Endothelial cell of umbilical vein (primary cell): ENCODE data around the gene OVOL3. TPM values are rescaled to one million over a fixed set of nuclear protein-coding genes. Genes with fewer than 3 reads are reported as not detected.

ENCODE experiments used
- BruUV-seq: library from RNA; stranded (reverse); fragments of 400-500 nt; replicated peaks from 2 replicates; lab custom pipeline; 2021; lab: Mats Ljungman, UMichigan
- CTCF ChIA-PET: fragments of 300-600, 350-600 bp; sonication (Branson Sonifier 250); formaldehyde crosslinking; loops from one replicate; lab custom pipeline; 2021; ENCODE audit warnings: antibody characterized with exemption, inconsistent platforms; lab: Charles Lee
- POLR2A ChIA-PET: fragments of 300-600, 350-600 bp; sonication (Branson Sonifier 250); formaldehyde crosslinking; loops from one replicate; lab custom pipeline; 2021; ENCODE audit warnings: antibody characterized with exemption, inconsistent platforms; lab: Charles Lee
- DNase-seq: peaks from one replicate; pipeline ENCODE4 v3.0.0-alpha.2; 2011; ENCODE audit warnings: low read depth, low spot score
- FAIRE-seq: peaks from 2 replicates; lab custom pipeline; 2011; peaks lifted over from hg19 to GRCh38; lab: Jason Lieb, UNC
- H2AFZ ChIP-seq: 2 replicates; pipeline ENCODE4 v1.6.0; 2012; ENCODE audit warnings: low read depth, low read length, control low read depth, inconsistent platforms
- H3K27ac ChIP-seq: 2 replicates; pipeline ENCODE4 v1.5.1; 2011; ENCODE audit warnings: low read depth, mild to moderate bottlenecking, control low read depth, low read length, moderate library complexity; ENCODE audit not compliant: insufficient read depth
- H3K27me3 ChIP-seq, 2 experiments: 2 replicates each; pipeline versions ENCODE4 v1.6.0 to v1.6.1; 2011; ENCODE audit warnings: low read length in 2 of 2, mixed read lengths in 1 of 2; ENCODE audit not compliant: control insufficient read depth in 2 of 2, insufficient read depth in 2 of 2
- H3K36me3 ChIP-seq, 2 experiments: 2 replicates in 1 of 2; 3 replicates in 1 of 2; pipeline ENCODE4 v1.5.1; 2011; ENCODE audit warnings: low read length in 2 of 2, mild to moderate bottlenecking in 1 of 2, moderate library complexity in 1 of 2; ENCODE audit not compliant: control insufficient read depth in 2 of 2, insufficient read depth in 2 of 2; ENCODE audit errors: extremely low read depth in 1 of 2
- H3K4me1 ChIP-seq: 3 replicates; pipeline ENCODE4 v1.5.1; 2011; ENCODE audit warnings: mild to moderate bottlenecking, low read length; ENCODE audit not compliant: control insufficient read depth, insufficient read depth; ENCODE audit errors: extremely low read depth
- H3K4me2 ChIP-seq: 2 replicates; pipeline ENCODE4 v1.6.1; 2011; ENCODE audit warnings: low read length, control low read depth, mixed read lengths; ENCODE audit not compliant: insufficient read depth
- H3K4me3 ChIP-seq, 3 experiments: fragments of 200-600 bp in 1 of 3; sonication (generic), shearing (Covaris generic) in 1 of 3; replicated peaks in 1 of 3; 2 replicates each; pipeline ENCODE4 v1.5.1; 2011 to 2016; ENCODE audit warnings: control low read depth in 3 of 3, low read length in 3 of 3, mild to moderate bottlenecking in 2 of 3, inconsistent platforms in 1 of 3, low read depth in 1 of 3, moderate library complexity in 1 of 3; ENCODE audit not compliant: insufficient read depth in 1 of 3
- H3K79me2 ChIP-seq: 2 replicates; pipeline ENCODE4 v1.6.0; 2012; ENCODE audit warnings: low read length, inconsistent platforms; ENCODE audit not compliant: control insufficient read depth, insufficient read depth
- H3K9ac ChIP-seq: replicated peaks from 2 replicates; pipeline ENCODE3; 2011; ENCODE audit warnings: low read length, control low read depth; ENCODE audit not compliant: insufficient read depth; ENCODE audit errors: extremely low read depth
- H3K9me1 ChIP-seq: replicated peaks from 3 replicates; pipeline ENCODE4 v1.6.0; 2011; ENCODE audit warnings: mild to moderate bottlenecking, low read length; ENCODE audit not compliant: control insufficient read depth, insufficient read depth; ENCODE audit errors: extremely low read depth
- H3K9me3 ChIP-seq: replicated peaks from 2 replicates; pipeline ENCODE4 v1.5.1; 2012; ENCODE audit warnings: low read length, inconsistent platforms; ENCODE audit not compliant: control insufficient read depth, insufficient read depth
- H4K20me1 ChIP-seq: replicated peaks from 2 replicates; pipeline ENCODE3; 2011; ENCODE audit warnings: mild to moderate bottlenecking, low read length; ENCODE audit not compliant: control insufficient read depth, insufficient read depth; ENCODE audit errors: extremely low read depth
- EZH2 ChIP-seq: IDR thresholded peaks from 2 replicates; pipeline ENCODE4 v1.6.1; 2012; ENCODE audit warnings: borderline replicate concordance, low read depth, mild to moderate bottlenecking, moderate library complexity, low read length, inconsistent platforms; ENCODE audit not compliant: severe bottlenecking
- FOS ChIP-seq: IDR thresholded peaks from 2 replicates; pipeline ENCODE4 v1.6.1; 2011; ENCODE audit warnings: mild to moderate bottlenecking, low read length, moderate library complexity, borderline replicate concordance; ENCODE audit not compliant: insufficient read depth
- GATA2 ChIP-seq: IDR thresholded peaks from 2 replicates; pipeline ENCODE4 v1.7.0; 2011; ENCODE audit warnings: low read depth, mild to moderate bottlenecking, moderate library complexity, mixed read lengths, low read length; ENCODE audit not compliant: insufficient read length, insufficient read depth
- JUN ChIP-seq: IDR thresholded peaks from 2 replicates; pipeline ENCODE4 v1.6.1; 2011; ENCODE audit warnings: borderline replicate concordance, low read depth; ENCODE audit not compliant: insufficient read length, insufficient read depth
- MYC ChIP-seq: IDR thresholded peaks from one replicate; pipeline ENCODE4 v1.6.1; 2011; ENCODE audit warnings: mild to moderate bottlenecking, low read depth, low read length
- POLR2A ChIP-seq: IDR thresholded peaks from 2 replicates; pipeline ENCODE4 v1.6.1; 2012; ENCODE audit warnings: low read depth, mild to moderate bottlenecking, control low read depth, low read length
- POLR2AphosphoS5 ChIP-seq: IDR thresholded peaks from 2 replicates; pipeline ENCODE4 v1.6.1; 2012; ENCODE audit warnings: low read depth, mild to moderate bottlenecking, control low read depth, low read length, moderate library complexity; ENCODE audit not compliant: insufficient read depth
- dilution Hi-C: fragments of 300-500 bp; cut with MboI; formaldehyde crosslinking; loops from one replicate; pipeline ENCODE4 v1.15.0; 2019; ENCODE audit warnings: low sequenced_read_pairs; ENCODE audit not compliant: extremely low pct_ligation_motif_present
- intact Hi-C: fragments of 100-400 bp; cut with micrococcal nuclease; formaldehyde crosslinking; loops from one replicate; pipeline ENCODE4 v1.10.0; 2022
- polyA plus RNA-seq, 4 experiments: library from polyadenylated mRNA; depleted of rRNA in 3 of 4; stranded (reverse) in 3 of 4; unstranded in 1 of 4; fragments of >200 nt; gene quantifications; 2 replicates each; pipeline versions ENCODE4 v1.2.1 to v1.2.3, GENCODE V29; 2011 to 2012; ENCODE audit warnings: missing spikeins in 1 of 4
- total RNA-seq: library from RNA; stranded (reverse); gene quantifications from 2 replicates; pipeline ENCODE4 v1.2.3, GENCODE V29; 2021
- TF ChIP-seq, protein P1 (sequence below): IDR thresholded peaks from 2 replicates; pipeline ENCODE4 v1.6.1; 2011; ENCODE audit not compliant: insufficient read depth, insufficient read length
- TF ChIP-seq, protein P2 (sequence below), 2 donors: IDR thresholded peaks; 1 replicate in 1 of 2; 2 replicates in 1 of 2; pipeline ENCODE4 v1.5.1; 2011; ENCODE audit warnings: low read length in 2 of 2, mild to moderate bottlenecking in 2 of 2, moderate library complexity in 2 of 2, control low read depth in 1 of 2, inconsistent platforms in 1 of 2, low read depth in 1 of 2; ENCODE audit not compliant: insufficient read depth in 1 of 2; ENCODE audit errors: extremely low read depth in 1 of 2

OVOL3 gene
- total and polyA plus RNA-seq, 2 donors (not counting 3 experiments of a cell fraction or from before 2014, with no cell fraction given) = not detected

DNA sequence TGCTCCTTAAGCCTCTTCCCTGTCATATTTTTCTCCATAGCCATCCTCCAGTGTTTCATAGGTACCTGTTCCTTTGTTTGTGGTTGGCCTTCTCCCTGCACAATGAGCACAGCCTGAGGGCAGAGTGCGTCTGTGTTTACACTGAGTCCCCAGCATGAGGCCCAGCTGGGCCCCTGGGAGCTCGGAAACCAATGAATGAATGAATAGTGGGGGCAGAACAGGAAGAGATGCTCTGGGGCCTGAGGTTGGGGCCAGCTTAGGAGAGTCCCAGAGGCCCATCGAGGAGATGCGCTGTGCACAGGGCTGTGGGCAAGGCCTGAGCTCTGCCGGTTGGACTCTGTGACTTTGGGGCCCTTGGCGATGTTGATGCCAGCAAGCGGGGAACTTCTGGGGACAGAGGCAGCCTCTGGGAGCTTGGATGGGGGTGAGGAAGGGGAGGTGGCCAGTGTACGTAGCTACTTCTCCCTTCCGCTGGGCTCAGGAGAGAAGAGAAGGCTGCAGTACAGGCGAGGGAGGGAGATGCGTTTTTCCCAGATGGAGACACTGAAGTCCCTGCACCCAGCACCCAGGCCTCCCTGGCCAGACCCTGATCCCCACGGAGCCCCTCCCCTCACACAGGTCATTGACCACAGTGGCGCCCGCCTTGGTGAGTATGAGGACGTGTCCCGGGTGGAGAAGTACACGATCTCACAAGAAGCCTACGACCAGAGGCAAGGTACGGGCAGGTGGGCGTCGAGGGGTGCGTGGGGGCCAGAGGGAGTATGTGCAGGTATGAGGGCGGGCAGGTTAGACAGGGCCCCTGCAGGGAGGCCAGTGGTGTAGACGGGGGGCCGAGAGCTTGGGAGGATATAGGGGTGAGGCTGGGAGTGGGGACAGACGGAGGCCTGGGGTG lies 9.4 kb downstream of the OVOL3 start:
- Histone ChIP-seq H3K4me2 (no peak overlapping the region), H3K27me3 (no peaks in the 10 kb centered on the region), H2AFZ (no peak overlapping the region), H3K4me1 (peaks cover 5% of the 10 kb centered on the region), H3K79me2 (peaks cover 9% of the 10 kb centered on the region), H3K27ac (no peak overlapping the region), H3K9me1 (no peaks in the 10 kb centered on the region), H3K36me3 (peaks cover 5 to 24% of the 10 kb centered on the region in 2 experiments), H3K4me3 (no peak overlapping the region), H3K9me3 (no peaks in the 10 kb centered on the region), H3K9ac (no peak overlapping the region), H4K20me1 (no peaks in the 10 kb centered on the region)
- BruUV-seq = no TSS peak
- no peak for DNase-seq
- intact Hi-C loops (no loop called here), dilution Hi-C loops (no loop called here)
- TF ChIP-seq FOS (no peak), POLR2AphosphoS5 (no peak), JUN (no peak), MYC (no peak), GATA2 (no peak), EZH2 (no peak), POLR2A (no peak)
- TF ChIP-seq, protein P1, sequence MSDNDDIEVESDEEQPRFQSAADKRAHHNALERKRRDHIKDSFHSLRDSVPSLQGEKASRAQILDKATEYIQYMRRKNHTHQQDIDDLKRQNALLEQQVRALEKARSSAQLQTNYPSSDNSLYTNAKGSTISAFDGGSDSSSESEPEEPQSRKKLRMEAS = no peak
- TF ChIP-seq, protein P2, sequence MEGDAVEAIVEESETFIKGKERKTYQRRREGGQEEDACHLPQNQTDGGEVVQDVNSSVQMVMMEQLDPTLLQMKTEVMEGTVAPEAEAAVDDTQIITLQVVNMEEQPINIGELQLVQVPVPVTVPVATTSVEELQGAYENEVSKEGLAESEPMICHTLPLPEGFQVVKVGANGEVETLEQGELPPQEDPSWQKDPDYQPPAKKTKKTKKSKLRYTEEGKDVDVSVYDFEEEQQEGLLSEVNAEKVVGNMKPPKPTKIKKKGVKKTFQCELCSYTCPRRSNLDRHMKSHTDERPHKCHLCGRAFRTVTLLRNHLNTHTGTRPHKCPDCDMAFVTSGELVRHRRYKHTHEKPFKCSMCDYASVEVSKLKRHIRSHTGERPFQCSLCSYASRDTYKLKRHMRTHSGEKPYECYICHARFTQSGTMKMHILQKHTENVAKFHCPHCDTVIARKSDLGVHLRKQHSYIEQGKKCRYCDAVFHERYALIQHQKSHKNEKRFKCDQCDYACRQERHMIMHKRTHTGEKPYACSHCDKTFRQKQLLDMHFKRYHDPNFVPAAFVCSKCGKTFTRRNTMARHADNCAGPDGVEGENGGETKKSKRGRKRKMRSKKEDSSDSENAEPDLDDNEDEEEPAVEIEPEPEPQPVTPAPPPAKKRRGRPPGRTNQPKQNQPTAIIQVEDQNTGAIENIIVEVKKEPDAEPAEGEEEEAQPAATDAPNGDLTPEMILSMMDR (IDR thresholded peaks at IDR 0.05; ENCODE audit: extremely low read depth in 1 of 2, insufficient read depth in 1 of 2, low read depth in 1 of 2, low read length in 2 of 2) = no peak
- FAIRE-seq = no peak
- CTCF ChIA-PET = interaction anchor here (1.8 kb wide), 1 partner anchor 60 kb away, joined by 4 read pairs; no protein-coding TSS in a partner anchor
- POLR2A ChIA-PET = no interaction called here
